Heart left ventricle (tissue), 13 donors: ENCODE results near the gene TDRD9.

Source experiments
- CTCF ChIP-seq, 12 donors: fragments of 200-600 bp; sonication (generic) in 4 of 12; IDR thresholded peaks; one replicate each; pipeline versions ENCODE4 v1.5.0 to v1.8.0; 2018 to 2022; ENCODE audit warnings: antibody characterized with exemption in 12 of 12, mild to moderate bottlenecking in 5 of 12
- POLR2A ChIP-seq, 2 donors: fragments of 450-650 bp; IDR thresholded peaks; one replicate each; pipeline ENCODE4 v1.6.1; 2017; ENCODE audit warnings: antibody characterized with exemption in 2 of 2, mild to moderate bottlenecking in 2 of 2, moderate library complexity in 2 of 2
- donor health status: ischemic (EF 13 %, LVEDD 7.1; RV severe dilation, severe dysfunction).
- donor health status: DM: no; HTN: yes; CAD: no.
- donor health status: DM: no; HTN: no; CAD: no.
- donor health status: ischemic (EF 25% LVEDD 6.9; RV normal size, moderate dysfunction).
- donor health status: ischemic (EF 25% LVEDD 5.7; RV mildly dilated, moderate dysfunction).
- donor health status: ischemic (EF 35%, LVEDD 5.7; RV mildly dilated, moderate dysfunction).
- donor health status: nonischemic (EF 11% LVEDD 7.7; RV severe dilation, severe dysfunction).
- donor health status: DM: yes; HTN: yes; CAD: no.
- donor health status: PGD.
- donor health status: ischemic (EF 29% LVEDD 5.4; RV normal size, mild dysfunction).
- donor health status: nonischemic (EF 23%, LVEDD 6.1; RV moderate dilation, normal function).

- TF ChIP-seq CTCF (IDR thresholded peaks at IDR 0.05) = no peak
- no peak for TF ChIP-seq POLR2A (IDR thresholded peaks at IDR 0.05)
These were observed 71.7 kb downstream of the TDRD9 start for GRCh38 chr14:103999795-104000440.
